Epithelial cell of proximal tubule (primary cell): Measurements from ENCODE around the gene TSPAN7. TPM values are rescaled to one million over a fixed set of nuclear protein-coding genes. Genes with fewer than 3 reads are reported as not detected.

Experiments used
- DNase-seq: peaks from one replicate; pipeline ENCODE4 v3.0.0-alpha.2; 2011; ENCODE audit warnings: low read depth
- H3K4me3 ChIP-seq: 2 replicates; pipeline ENCODE4 v1.5.1; 2011; ENCODE audit warnings: low read depth, mild to moderate bottlenecking, low read length
- CTCF ChIP-seq: conservative IDR thresholded peaks from 2 replicates; pipeline ENCODE4 v1.5.1; 2012; ENCODE audit warnings: low read depth, mild to moderate bottlenecking, low read length
- total RNA-seq: library from RNA; depleted of rRNA; stranded (reverse); fragments of >200 nt; gene quantifications from 2 replicates; pipeline ENCODE4 v1.2.3, GENCODE V29; 2015

Gene TSPAN7
- total RNA-seq, 1 donor from 2014 or later, result 1.9 TPM

DNA sequence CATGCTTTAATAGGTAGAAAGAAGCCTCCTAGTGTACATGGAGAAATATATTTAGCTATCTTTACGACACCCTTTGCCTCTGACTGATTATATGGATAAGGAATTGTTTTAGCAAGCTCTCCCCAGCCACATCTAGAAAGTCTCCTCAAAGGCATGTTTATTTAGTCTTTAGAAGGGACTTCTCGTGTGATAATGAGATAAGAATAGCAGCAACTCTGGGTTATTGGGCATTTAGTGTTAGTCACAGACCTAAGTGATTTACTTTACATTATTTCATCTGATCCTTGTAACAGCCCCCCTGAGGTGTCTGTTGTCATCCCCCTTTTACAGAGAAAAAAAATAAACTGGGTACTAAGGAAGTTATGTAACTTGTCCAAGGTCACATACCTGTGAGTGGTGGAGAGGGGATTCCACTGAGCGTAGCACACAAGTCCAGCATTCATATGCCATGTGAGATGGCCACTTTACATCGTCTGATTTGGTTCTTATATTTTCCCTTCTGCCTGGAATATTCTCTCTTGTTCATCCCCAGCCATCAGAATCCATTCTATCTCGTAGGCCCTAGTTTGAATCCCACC lies 77.7 kb downstream of the TSPAN7 start:
- TF ChIP-seq CTCF, result no peak
- H3K4me3 ChIP-seq, result no peak overlapping the region
- DNase-seq, result no peak

- no peak for TF ChIP-seq CTCF
- no peak overlapping the region for H3K4me3 ChIP-seq
- DNase-seq, result no peak
Observed at GRCh38 chrX:38639730-38640129, 78.4 kb downstream of the TSPAN7 start.

DNA sequence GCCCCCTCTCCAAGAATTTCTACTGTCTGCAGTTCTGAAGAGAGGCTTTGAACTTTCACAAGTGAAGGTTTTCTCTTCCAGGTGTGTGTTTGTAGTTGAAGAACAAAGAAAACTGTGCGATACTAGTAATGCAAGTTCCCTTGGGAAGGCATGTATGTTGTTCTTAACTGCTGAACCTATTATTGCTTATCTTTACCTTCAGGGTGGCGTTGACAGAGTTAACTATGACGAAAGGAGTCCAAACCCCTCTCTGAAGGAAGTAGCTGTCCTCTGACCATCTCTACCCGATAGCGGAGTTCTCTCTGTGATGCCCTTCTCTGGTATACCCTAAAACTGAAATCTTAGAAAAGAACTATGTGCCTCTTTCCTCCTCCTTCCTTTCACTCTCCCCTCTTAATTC lies 79.9 kb downstream of the TSPAN7 start:
- DNase-seq, result no peak
- no peak for TF ChIP-seq CTCF
- no peak overlapping the region for H3K4me3 ChIP-seq

DNA sequence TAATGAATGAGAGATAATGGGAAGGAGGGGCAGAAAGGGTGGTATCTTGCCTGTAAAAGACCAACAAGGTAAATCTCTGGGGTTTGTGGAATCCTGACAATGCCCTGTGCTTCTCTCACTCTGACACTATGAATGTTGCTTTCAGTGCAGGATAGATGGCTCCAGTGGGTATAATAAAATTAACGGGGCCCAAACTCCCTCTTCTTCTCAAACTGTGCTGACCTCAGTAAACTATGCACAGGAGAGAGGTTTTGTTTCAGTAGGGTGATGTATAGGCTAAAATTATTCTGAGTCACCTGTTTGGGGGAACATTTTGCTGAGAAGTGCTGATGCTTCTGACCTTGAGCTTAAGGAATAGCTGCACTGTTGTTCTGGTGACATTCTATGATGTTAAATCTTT lies 82.6 kb downstream of the TSPAN7 start:
- TF ChIP-seq CTCF, result no peak
- no peak overlapping the region for H3K4me3 ChIP-seq
- no peak for DNase-seq

DNA sequence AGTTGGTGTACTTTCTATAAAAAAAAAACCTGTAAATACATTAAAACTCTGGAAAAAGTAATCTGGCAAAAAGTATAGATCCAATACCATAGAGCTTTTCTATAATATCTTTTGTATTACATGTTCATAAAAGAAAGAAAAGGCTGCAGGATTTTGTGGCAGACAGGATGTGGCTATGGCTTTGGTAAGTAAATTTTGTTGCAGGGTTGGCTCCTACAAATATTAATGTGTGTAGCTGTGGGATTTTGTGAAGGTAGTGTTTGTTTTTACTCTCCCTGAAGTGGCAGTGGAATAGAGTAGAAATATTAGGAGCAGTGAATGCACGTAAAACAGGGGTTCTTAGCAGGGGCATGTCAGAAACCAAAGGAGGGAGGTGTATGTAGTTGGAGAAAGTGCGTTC lies 84.8 kb downstream of the TSPAN7 start:
- TF ChIP-seq CTCF, result no peak
- no peak overlapping the region for H3K4me3 ChIP-seq
- DNase-seq, result no peak

DNA sequence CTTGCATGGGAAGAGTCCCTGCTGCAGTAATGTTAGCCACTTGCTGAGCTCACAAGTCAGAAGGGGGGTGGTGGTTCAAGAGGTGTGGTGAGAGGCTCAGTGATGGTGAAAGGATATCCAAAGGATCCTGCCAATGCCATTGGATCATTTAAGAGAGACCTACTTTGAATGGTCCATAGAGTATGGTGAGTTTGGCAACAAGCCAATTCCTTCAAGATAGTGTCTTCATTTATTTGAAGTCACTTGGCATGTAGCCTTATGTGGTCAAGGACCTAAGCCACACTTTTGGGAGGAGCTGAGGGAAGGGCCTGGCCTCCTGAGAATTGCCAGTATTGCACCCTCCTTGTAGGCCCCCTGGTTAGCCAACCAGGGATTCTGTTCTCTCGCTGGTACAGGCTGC lies 87.9 kb downstream of the TSPAN7 start:
- no peak overlapping the region for H3K4me3 ChIP-seq
- DNase-seq, result no peak
- TF ChIP-seq CTCF, result no peak
